ENCODE data around the gene RNU1-4. TPM values are rescaled to one million over a fixed set of nuclear protein-coding genes. Genes with fewer than 3 reads are reported as not detected.
"Not testable (repeated sequence)": the region's sequence is repeated elsewhere in the genome, so short reads cannot be mapped to it uniquely, and the experiment has no call there.

Gene RNU1-4
- polyA plus RNA-seq, 4 donors: 2.1 TPM; not detected in 3

DNA sequence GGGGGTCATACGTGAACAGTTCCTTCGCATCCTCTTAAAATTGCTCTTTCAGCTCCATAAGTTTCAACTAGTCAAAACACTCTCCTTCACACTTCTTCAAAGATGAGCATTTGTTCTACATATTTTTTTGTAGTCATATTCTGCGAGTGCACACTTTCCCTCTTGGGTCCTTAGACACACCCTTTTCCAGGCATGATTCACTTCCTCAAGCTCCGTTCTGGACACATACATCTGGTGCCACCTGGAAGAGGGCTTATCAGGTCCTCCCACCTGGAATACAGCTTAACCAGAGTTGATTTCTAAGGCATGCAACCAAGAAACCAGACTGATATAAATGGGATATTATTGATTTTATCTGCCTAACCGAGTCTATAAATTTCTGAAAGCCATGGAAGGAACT, 47.4 kb downstream of the RNU1-4 start:
- not testable (repeated sequence) for DNase-seq (ENCODE audit: low read depth in 4 of 4, low spot score in 2 of 4)

Other genes with a start within 250 kb of the RNU1-4 start
- 1 to 10 TPM in 1 of 4 donors, not detected in 3; 2.1 TPM for gene RNU1-1, start 226.2 kb upstream of the RNU1-4 start, polyA plus RNA-seq (ENCODE audit: insufficient read length in 4 of 4)
- gene NBPF1, start 127.0 kb upstream of the RNU1-4 start, polyA plus RNA-seq (ENCODE audit: insufficient read length in 4 of 4): 100 to 1,000 TPM in 1 of 4 donors, 10 to 100 TPM in 3; 65.5 to 191 (median 81.0) TPM
- gene RNU1-3, start 73.6 kb upstream of the RNU1-4 start, polyA plus RNA-seq (ENCODE audit: insufficient read length in 4 of 4): 1 to 10 TPM in 1 of 4 donors, not detected in 3; 2.1 TPM
- gene RNU1-2, start 155.5 kb downstream of the RNU1-4 start, polyA plus RNA-seq (ENCODE audit: insufficient read length in 4 of 4): 1 to 10 TPM in 1 of 4 donors, not detected in 3; 2.1 TPM
- 10 to 100 TPM; 22.2 to 74.1 (median 51.3) TPM for gene CROCC, start 181.4 kb downstream of the RNU1-4 start, polyA plus RNA-seq (ENCODE audit: insufficient read length in 4 of 4)
- gene MFAP2, start 240.1 kb downstream of the RNU1-4 start, polyA plus RNA-seq (ENCODE audit: insufficient read length in 4 of 4): 100 to 1,000 TPM; 186 to 305 (median 215) TPM

Data from left renal cortex interstitium (tissue), 4 donors.